Measurements from ENCODE around the gene TMEM238. TPM values are rescaled to one million over a fixed set of nuclear protein-coding genes. Genes with fewer than 3 reads are reported as not detected.
"Not testable (repeated sequence)": the region's sequence is repeated elsewhere in the genome, so short reads cannot be mapped to it uniquely, and the experiment has no call there.

The TMEM238 gene
- total RNA-seq, 1 donor from 2014 or later, result 0.40 TPM

GRCh38 chr19:55424518-55424917 lies 40.4 kb upstream of the TMEM238 start:
- Mint-ChIP-seq H3K4me1 (peaks cover 8% of the 10 kb centered on the region), H3K4me3 (no peak overlapping the region), H3K27ac (ENCODE audit: unreplicated experiment) (no peak overlapping the region), H3K9me3 (no peaks in the 10 kb centered on the region), H3K27me3 (ENCODE audit: low read depth) (peaks cover 24% of the 10 kb centered on the region), H3K36me3 (ENCODE audit: low read depth) (no peaks in the 10 kb centered on the region)
- no peak for DNase-seq (ENCODE audit: low read depth, low spot score)
- no peak for TF ChIP-seq CTCF (conservative IDR thresholded peaks at IDR 0.05)

DNA sequence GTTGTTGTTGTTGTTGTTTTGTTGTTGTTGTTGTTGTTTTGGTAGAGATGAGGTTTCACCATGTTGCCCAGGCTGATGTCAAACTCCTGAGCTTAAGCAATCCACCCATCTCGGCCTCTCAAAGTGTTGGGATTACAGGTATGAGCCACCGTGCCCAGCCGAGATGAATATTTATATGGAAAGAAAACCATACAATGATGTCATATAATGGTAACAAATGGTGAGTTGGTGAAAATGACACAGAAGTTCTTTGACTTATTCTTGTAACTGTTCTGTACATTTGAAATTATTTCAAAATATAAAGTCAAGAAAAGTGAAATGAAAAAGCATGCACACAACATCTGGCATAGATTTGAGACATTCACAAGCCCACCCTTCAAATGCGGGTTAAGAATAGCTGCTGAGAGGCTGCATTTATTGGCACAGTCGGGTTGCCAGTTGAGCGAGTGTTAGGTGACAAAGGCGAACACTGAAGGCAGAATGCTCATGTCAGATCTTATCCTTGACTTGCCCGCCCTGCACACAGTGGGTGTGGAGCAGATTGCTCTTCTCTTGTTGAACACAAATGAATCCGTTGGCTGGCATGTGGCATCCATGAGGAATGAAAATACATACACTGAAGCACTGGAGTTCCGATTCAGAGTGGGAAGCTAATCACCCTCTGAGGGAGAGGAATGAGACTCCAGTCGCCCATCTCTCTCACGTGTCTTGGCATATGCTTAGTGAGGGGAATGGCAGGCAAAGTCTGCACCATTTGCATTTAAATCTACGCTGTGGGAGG lies 39.3 kb upstream of the TMEM238 start:
- H3K4me3 Mint-ChIP-seq, result no peak overlapping the region
- no peak for DNase-seq (ENCODE audit: low read depth, low spot score)
- no peak overlapping the region for H3K27ac Mint-ChIP-seq (ENCODE audit: unreplicated experiment)
- peaks cover 8% of the 10 kb centered on the region for H3K4me1 Mint-ChIP-seq
- H3K27me3 Mint-ChIP-seq (ENCODE audit: low read depth), result peaks cover 26% of the 10 kb centered on the region
- no peaks in the 10 kb centered on the region for H3K9me3 Mint-ChIP-seq
- H3K36me3 Mint-ChIP-seq (ENCODE audit: low read depth), result no peaks in the 10 kb centered on the region
- TF ChIP-seq CTCF (conservative IDR thresholded peaks at IDR 0.05), result no peak

GRCh38 chr19:55421281-55421680 lies 37.2 kb upstream of the TMEM238 start:
- H3K27ac Mint-ChIP-seq (ENCODE audit: unreplicated experiment); H3K9me3 Mint-ChIP-seq; H3K4me1 Mint-ChIP-seq; H3K4me3 Mint-ChIP-seq; DNase-seq (ENCODE audit: low read depth, low spot score); H3K36me3 Mint-ChIP-seq (ENCODE audit: low read depth): not testable (repeated sequence)
- peaks cover 28% of the 10 kb centered on the region for H3K27me3 Mint-ChIP-seq (ENCODE audit: low read depth)

GRCh38 chr19:55419624-55420236 lies 35.6 kb upstream of the TMEM238 start:
- no peak for TF ChIP-seq CTCF (conservative IDR thresholded peaks at IDR 0.05)
- H3K36me3 Mint-ChIP-seq (ENCODE audit: low read depth), result no peaks in the 10 kb centered on the region
- no peak overlapping the region for H3K27ac Mint-ChIP-seq (ENCODE audit: unreplicated experiment)
- no peaks in the 10 kb centered on the region for H3K9me3 Mint-ChIP-seq
- H3K4me1 Mint-ChIP-seq, result no peaks in the 10 kb centered on the region
- H3K27me3 Mint-ChIP-seq (ENCODE audit: low read depth), result peaks cover 28% of the 10 kb centered on the region
- no peak for DNase-seq (ENCODE audit: low read depth, low spot score)
- H3K4me3 Mint-ChIP-seq, result no peak overlapping the region

- peaks cover 25% of the 10 kb centered on the region for H3K27me3 Mint-ChIP-seq (ENCODE audit: low read depth)
- DNase-seq (ENCODE audit: low read depth, low spot score), result no peak
- H3K9me3 Mint-ChIP-seq, result no peaks in the 10 kb centered on the region
- no peaks in the 10 kb centered on the region for H3K4me1 Mint-ChIP-seq
- H3K36me3 Mint-ChIP-seq (ENCODE audit: low read depth), result no peaks in the 10 kb centered on the region
- no peak for TF ChIP-seq CTCF (conservative IDR thresholded peaks at IDR 0.05)
- H3K27ac Mint-ChIP-seq (ENCODE audit: unreplicated experiment), result no peak overlapping the region
- no peak overlapping the region for H3K4me3 Mint-ChIP-seq
Observed at GRCh38 chr19:55419103-55419502, 35.0 kb upstream of the TMEM238 start.

GRCh38 chr19:55418185-55418584 lies 34.1 kb upstream of the TMEM238 start:
- H3K36me3 Mint-ChIP-seq (ENCODE audit: low read depth), result no peaks in the 10 kb centered on the region
- H3K4me3 Mint-ChIP-seq, result no peak overlapping the region
- peak; percentile 70 for DNase-seq (ENCODE audit: low read depth, low spot score)
- no peaks in the 10 kb centered on the region for H3K9me3 Mint-ChIP-seq
- H3K27me3 Mint-ChIP-seq (ENCODE audit: low read depth), result peaks cover 18% of the 10 kb centered on the region
- H3K4me1 Mint-ChIP-seq, result no peaks in the 10 kb centered on the region
- peak; percentile 83 for TF ChIP-seq CTCF (conservative IDR thresholded peaks at IDR 0.05)
- no peak overlapping the region for H3K27ac Mint-ChIP-seq (ENCODE audit: unreplicated experiment)
